Measurements from ENCODE around the gene FBXW10. TPM values are rescaled to one million over a fixed set of nuclear protein-coding genes. Genes with fewer than 3 reads are reported as not detected.
A peak's percentile ranks its signal among the peaks of the same experiment; 100 is the strongest.
"Not testable (repeated sequence)": the region's sequence is repeated elsewhere in the genome, so short reads cannot be mapped to it uniquely, and the experiment has no call there.

The FBXW10 gene
- total and polyA plus RNA-seq, 7 donors, result 0.07 to 1.3 (median 0.35) TPM

DNA sequence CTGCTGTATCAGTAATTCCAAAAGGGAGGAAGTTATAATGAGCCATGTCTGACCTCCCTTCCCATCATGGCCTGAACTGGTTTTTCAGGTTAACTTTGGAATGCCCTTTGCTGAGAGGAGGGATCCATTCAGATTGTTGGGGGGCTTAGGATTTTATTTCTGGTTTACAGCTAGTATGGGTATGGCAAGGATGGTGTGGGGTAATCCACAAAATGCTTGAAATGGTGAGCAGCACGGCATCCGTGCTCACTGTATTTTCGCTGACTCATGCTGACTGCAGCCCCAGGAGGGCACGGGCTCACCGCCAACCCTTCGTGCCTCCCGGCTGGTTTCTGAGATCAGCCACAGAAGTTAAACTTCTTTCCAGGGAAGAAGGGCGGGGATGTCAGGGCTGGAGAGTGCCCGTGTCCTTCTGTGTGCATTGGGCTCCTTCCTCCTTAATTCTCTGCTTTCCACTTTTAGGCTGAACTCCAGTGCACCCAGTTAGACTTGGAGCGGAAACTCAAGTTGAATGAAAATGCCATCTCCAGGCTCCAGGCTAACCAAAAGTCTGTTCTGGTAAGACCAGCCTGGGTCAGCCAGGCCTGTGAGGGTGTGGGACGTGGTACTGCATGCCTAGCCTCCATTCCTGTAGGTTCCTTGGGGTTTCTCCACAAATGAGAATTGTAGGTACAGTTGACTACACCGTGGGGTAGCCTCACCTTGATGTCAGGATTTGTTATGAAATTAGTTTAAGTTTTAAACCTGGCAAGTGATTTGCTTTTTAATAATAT, 21.9 kb upstream of the FBXW10 start:
- Histone ChIP-seq H3K4me3 (peak overlapping the region; percentile 52), H3K27ac (peak overlapping the region; percentile 71), H3K36me3 (ENCODE audit: insufficient read depth in 1 of 2, low read depth in 1 of 2) (peaks cover 0 to 23% of the 10 kb centered on the region in 2 donors), H3K4me1 (peaks cover 18% of the 10 kb centered on the region)
- H3K9me3 ChIP-seq; DNase-seq; H3K27me3 ChIP-seq (ENCODE audit: insufficient read depth in 3 of 3, low read length in 2 of 3); intact Hi-C loops (cut with DNase I): not testable (repeated sequence)
- ATAC-seq, result peak; percentile 74 to 90 (median 80)
- whole genome bisulfite sequencing, 3 donors, result 31 to 79% (median 73%) methylated on average over 1 to 3 of the region's 12 CpGs

GRCh38 chr17:18722612-18723011, 21.2 kb upstream of the FBXW10 start:
- peaks cover 0 to 30% of the 10 kb centered on the region in 2 donors for H3K36me3 ChIP-seq (ENCODE audit: insufficient read depth in 1 of 2, low read depth in 1 of 2)
- H3K27me3 ChIP-seq (ENCODE audit: insufficient read depth in 3 of 3, low read length in 2 of 3); H3K9me3 ChIP-seq; DNase-seq; intact Hi-C loops (cut with DNase I): not testable (repeated sequence)
- ATAC-seq, result peak; percentile 40 to 75 (median 65)
- H3K4me3 ChIP-seq, result peak overlapping the region; percentile 52
- 35 to 65% (median 39%) methylated on average over 4 to 5 of the region's 5 CpGs for WGBS, 3 donors
- peak overlapping the region; percentile 71 for H3K27ac ChIP-seq
- peaks cover 18% of the 10 kb centered on the region for H3K4me1 ChIP-seq

DNA sequence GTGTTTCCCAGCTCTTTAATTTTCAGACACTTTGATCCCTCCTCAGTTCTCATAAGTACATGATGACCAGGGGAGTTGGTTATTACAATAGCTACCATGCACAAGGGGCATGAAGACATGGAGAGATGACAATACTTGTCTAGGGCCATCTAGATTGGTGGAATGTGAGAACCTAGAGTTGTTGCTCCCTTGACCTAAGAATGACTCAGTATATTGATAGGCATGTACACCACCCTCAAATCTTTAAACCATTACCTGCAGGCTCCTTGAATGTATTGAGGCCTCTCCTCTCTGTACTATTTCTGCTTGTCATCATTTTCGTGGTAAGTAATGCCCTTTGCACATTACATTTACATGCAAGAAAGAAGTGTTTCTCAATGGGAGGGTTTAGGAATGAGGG, 20.3 kb upstream of the FBXW10 start:
- ATAC-seq; DNase-seq; H3K27me3 ChIP-seq (ENCODE audit: insufficient read depth in 3 of 3, low read length in 2 of 3); H3K9me3 ChIP-seq; intact Hi-C loops (cut with DNase I): not testable (repeated sequence)
- peaks cover 0 to 30% of the 10 kb centered on the region in 2 donors for H3K36me3 ChIP-seq (ENCODE audit: insufficient read depth in 1 of 2, low read depth in 1 of 2)
- peak overlapping the region; percentile 52 for H3K4me3 ChIP-seq
- H3K27ac ChIP-seq, result peak overlapping the region; percentile 36
- peaks cover 18% of the 10 kb centered on the region for H3K4me1 ChIP-seq
- WGBS, 3 donors, result 88 to 95% (median 90%) methylated on average over 1 of the region's 1 CpG

DNA sequence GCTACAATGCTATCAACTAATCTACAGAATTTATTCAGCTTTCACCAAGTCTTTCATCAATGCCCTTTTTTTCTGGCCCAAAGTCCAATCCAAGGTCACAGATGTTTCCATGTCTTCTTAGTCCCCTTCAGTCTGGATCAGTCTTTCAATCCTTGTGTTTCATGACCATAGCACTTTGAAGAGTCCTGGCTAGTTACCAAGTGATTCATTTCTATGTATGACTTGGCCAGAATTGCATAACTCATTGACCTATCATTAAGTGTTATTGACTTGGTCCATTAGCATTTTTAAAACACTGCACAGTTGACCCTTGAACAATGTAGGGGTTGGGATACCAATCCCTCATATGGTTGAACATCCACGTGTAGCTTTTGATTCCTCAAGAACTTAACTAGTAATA, 11.4 kb upstream of the FBXW10 start:
- H3K9me3 ChIP-seq; intact Hi-C loops (cut with DNase I); H3K27me3 ChIP-seq (ENCODE audit: insufficient read depth in 3 of 3, low read length in 2 of 3); H3K4me1 ChIP-seq; H3K4me3 ChIP-seq; H3K27ac ChIP-seq; DNase-seq: not testable (repeated sequence)
- ATAC-seq, result peak in 3 of 4 donors; percentile 20 to 58 (median 44)
- 86 to 100% (median 87%) methylated on average over 1 of the region's 1 CpG for WGBS, 3 donors
- peaks cover 0 to 61% of the 10 kb centered on the region in 2 donors for H3K36me3 ChIP-seq (ENCODE audit: insufficient read depth in 1 of 2, low read depth in 1 of 2)

- ATAC-seq, result peak; percentile 67 to 96 (median 94)
Measured at GRCh38 chr17:18733350-18733749, 10.5 kb upstream of the FBXW10 start.

DNA sequence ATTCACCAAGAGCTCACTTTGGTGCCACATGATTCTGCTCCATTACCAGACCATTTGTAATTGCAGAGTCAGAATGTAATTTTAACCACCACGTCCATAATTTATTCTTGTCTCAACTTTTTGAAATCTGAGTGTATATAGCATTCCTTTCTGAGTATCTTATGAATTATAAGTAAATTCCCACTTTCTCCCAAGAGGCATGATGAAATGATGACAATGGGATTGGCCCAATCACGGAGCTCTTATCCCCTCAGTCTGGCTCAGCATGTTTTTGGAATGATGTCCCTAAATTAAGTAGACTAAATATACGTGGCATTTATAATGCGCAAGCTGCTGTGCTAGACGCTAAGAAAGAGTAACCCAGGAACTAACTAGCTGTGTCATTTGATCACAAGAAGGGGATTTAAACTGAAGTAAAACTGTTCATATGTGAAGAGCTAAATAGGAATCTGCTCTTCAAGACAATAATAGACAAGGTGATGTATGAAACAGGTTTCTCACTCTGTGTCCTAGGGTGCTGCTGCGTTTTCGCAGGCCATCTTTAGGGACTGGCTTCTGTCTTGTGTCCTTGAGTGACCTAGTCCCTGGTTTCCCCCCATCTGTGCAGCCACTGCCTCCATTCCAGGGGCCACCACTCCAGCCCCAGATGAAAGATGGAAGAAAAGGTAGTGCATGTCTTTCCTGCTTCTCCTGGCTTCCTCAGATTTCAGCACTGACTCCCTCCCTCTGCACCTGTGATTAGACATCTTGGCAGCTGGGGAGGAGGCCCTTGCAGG, 4.0 kb upstream of the FBXW10 start:
- H3K4me1 ChIP-seq; H3K27me3 ChIP-seq (ENCODE audit: insufficient read depth in 3 of 3, low read length in 2 of 3); H3K9me3 ChIP-seq; ATAC-seq; H3K4me3 ChIP-seq; DNase-seq; H3K27ac ChIP-seq; intact Hi-C loops (cut with DNase I): not testable (repeated sequence)
- WGBS, 3 donors, result 47 to 76% (median 57%) methylated on average over 7 of the region's 7 CpGs
- H3K36me3 ChIP-seq (ENCODE audit: insufficient read depth in 1 of 2, low read depth in 1 of 2), result peaks cover 0 to 14% of the 10 kb centered on the region in 2 donors

More at GRCh38 chr17:18733350-18733749, 10.5 kb upstream of the FBXW10 start:
- DNase-seq; intact Hi-C loops (cut with DNase I); H3K4me1 ChIP-seq; H3K4me3 ChIP-seq; H3K9me3 ChIP-seq; H3K27ac ChIP-seq; H3K27me3 ChIP-seq (ENCODE audit: insufficient read depth in 3 of 3, low read length in 2 of 3): not testable (repeated sequence)
- 35 to 81% (median 57%) methylated on average over 3 to 4 of the region's 4 CpGs for WGBS, 3 donors
- peaks cover 0 to 59% of the 10 kb centered on the region in 2 donors for H3K36me3 ChIP-seq (ENCODE audit: insufficient read depth in 1 of 2, low read depth in 1 of 2)

DNA sequence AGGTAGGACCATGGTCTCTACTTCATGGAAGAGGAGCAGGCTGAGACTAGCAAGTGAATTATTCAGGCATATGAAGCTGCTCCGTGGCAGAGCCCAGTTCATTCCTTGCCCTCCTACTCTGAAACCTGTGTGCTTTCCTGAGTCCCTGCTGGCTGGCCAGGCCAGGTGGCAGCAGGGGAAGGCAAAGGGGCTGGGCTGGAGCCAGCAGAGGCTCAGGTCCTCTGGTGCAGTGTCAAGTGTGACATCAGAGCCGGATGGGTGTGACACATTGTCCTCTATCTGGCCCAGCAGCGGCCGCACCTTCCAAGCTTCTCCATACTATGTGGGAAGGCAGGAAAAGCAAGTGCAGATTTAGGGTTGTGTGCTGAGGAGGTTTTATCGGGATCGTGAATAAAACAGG, 2.6 kb upstream of the FBXW10 start:
- H3K36me3 ChIP-seq (ENCODE audit: insufficient read depth in 1 of 2, low read depth in 1 of 2); intact Hi-C loops (cut with DNase I); H3K4me1 ChIP-seq; H3K4me3 ChIP-seq; H3K27me3 ChIP-seq (ENCODE audit: insufficient read depth in 3 of 3, low read length in 2 of 3); H3K9me3 ChIP-seq: not testable (repeated sequence)
- ATAC-seq (peak; percentile 88 to 94 (median 90)), DNase-seq (peak in 1 of 2 donors; percentile 52)
- H3K27ac ChIP-seq, result peak overlapping the region; percentile 36
- WGBS, 3 donors, result 72 to 74% (median 74%) methylated on average over 2 to 3 of the region's 6 CpGs

DNA sequence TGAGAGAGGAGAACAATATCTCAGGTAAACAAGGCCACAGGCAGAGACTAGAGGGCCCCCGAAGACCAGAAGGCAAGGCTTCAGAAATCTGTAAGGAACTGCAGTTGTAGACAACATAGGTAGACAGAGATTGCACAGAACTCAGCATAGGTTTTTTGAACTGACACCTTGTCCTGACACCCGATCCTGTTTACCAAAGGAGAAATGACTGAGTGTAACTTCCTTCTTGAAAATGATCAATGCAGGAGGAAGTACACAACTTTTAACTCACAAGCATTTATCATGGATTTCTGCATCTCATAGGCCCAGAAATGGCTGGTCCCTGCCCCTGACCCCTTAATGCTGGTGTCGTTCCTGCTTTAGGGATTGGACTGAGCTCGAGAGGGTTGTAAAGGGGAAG, 872 bp downstream of the FBXW10 start:
- H3K36me3 ChIP-seq (ENCODE audit: insufficient read depth in 1 of 2, low read depth in 1 of 2); H3K4me3 ChIP-seq; DNase-seq; H3K4me1 ChIP-seq; intact Hi-C loops (cut with DNase I); ATAC-seq; H3K9me3 ChIP-seq; H3K27ac ChIP-seq; H3K27me3 ChIP-seq (ENCODE audit: insufficient read depth in 3 of 3, low read length in 2 of 3): not testable (repeated sequence)
- WGBS, 3 donors, result 62 to 83% (median 64%) methylated on average over 3 to 4 of the region's 4 CpGs

- DNase-seq; H3K4me3 ChIP-seq; H3K4me1 ChIP-seq; H3K27ac ChIP-seq; intact Hi-C loops (cut with DNase I); H3K9me3 ChIP-seq; H3K36me3 ChIP-seq (ENCODE audit: insufficient read depth in 1 of 2, low read depth in 1 of 2); ATAC-seq; H3K27me3 ChIP-seq (ENCODE audit: insufficient read depth in 3 of 3, low read length in 2 of 3): not testable (repeated sequence)
- 53 to 83% (median 72%) methylated on average over 3 of the region's 3 CpGs for WGBS, 3 donors
Measured at GRCh38 chr17:18746551-18746950, 2.7 kb downstream of the FBXW10 start.

DNA sequence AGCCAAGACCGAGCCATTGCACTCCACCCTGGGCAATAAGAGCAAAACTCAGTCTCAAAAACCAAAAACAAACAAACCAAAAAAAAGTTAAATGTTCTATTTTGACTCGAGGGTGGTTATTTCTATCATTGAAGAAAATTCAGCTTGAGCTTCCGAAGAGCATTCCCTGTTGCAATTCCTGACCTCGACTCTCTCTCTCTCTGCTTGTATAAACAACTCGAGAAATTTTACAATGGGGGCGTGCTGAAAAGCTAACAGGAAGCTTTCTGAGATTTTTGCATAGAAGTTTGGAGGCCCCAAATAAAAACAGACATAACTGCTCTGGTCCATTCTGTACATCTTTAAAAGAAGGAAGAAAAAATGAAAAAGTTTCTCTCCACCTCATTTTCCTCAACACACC, 3.6 kb downstream of the FBXW10 start:
- ATAC-seq, DNase-seq: not testable (repeated sequence)
- WGBS, 3 donors, result 61 to 66% (median 63%) methylated on average over 6 of the region's 6 CpGs

GRCh38 chr17:18750242-18750641, 6.4 kb downstream of the FBXW10 start:
- H3K27ac ChIP-seq; H3K9me3 ChIP-seq; ATAC-seq; DNase-seq; intact Hi-C loops (cut with DNase I); H3K36me3 ChIP-seq (ENCODE audit: insufficient read depth in 1 of 2, low read depth in 1 of 2); H3K4me1 ChIP-seq; H3K4me3 ChIP-seq; H3K27me3 ChIP-seq (ENCODE audit: insufficient read depth in 3 of 3, low read length in 2 of 3): not testable (repeated sequence)
- WGBS, 3 donors, result 85 to 95% (median 89%) methylated on average over 1 of the region's 1 CpG

More for the DNA sequence above, 3.6 kb downstream of the FBXW10 start:
- H3K9me3 ChIP-seq; H3K27ac ChIP-seq; intact Hi-C loops (cut with DNase I); H3K4me1 ChIP-seq; H3K4me3 ChIP-seq; H3K27me3 ChIP-seq (ENCODE audit: insufficient read depth in 3 of 3, low read length in 2 of 3); H3K36me3 ChIP-seq (ENCODE audit: insufficient read depth in 1 of 2, low read depth in 1 of 2): not testable (repeated sequence)
